ENCODE measurements around the gene CIPC.
A peak's percentile ranks its signal among the peaks of the same experiment; 100 is the strongest.

Gene CIPC

DNA sequence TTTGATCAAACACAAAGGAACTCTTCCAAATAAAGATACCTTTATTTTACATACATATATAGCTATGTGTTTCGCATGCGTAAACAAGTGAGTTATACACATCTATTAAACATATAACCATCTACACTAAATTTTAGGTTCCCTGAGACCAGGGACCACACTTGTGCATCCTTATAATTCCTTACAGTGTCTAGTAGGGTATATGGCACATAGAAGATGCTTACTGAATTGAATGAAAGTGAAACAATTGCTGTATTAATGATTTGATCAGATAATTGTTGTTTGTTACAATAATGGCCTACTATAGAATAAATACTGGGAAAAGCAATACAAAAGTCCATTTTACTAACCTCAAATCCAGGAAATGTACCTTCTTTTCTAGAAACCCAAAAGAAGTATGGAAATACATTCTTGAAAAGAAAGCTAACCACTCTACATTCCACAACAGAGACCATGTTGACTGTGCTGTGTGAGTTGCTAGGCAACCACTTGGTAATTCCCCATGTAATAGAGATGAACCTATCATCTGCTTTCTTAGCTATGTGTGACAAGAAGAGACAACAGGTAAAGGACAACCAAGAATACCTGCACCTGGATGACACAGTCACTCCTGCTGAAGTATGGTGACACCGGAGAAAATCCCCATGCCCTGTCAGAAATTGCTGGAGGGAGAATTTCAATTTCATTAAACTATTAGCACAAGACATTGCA lies 11.9 kb upstream of the CIPC start:
- H3K27ac ChIP-seq = no peak overlapping the region
- TF ChIP-seq ZFX (IDR thresholded peaks at IDR 0.05) (no peak), CTCF (conservative IDR thresholded peaks at IDR 0.05) (no peak)

DNA sequence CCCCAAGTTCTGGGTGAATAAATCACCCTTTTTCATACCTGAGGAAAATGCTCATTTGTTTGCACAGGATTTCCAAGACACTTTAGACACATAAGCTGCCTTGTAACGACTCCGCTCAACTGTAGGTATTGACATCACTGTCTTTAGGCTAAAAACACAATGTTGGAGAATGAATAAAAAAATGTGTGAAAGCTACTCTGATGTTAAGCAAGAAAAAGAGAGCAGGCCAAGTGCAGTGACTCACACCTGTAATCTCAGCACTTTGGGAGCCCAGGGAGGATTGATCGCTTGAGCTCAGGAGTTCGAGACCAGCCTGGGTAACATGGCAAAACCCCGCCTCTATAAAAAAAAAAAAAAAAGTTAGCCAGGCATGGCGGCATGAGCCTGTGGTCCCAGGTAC lies 11.1 kb upstream of the CIPC start:
- H3K27ac ChIP-seq = 0 out of 2 replicates have a peak overlapping the region, but pooled peaks have one; percentile 19
- TF ChIP-seq ZFX (IDR thresholded peaks at IDR 0.05) = no peak
- no peak for TF ChIP-seq CTCF (conservative IDR thresholded peaks at IDR 0.05)

- peak overlapping the region; percentile 74; the same call in 1 of the 2 replicates for H3K27ac ChIP-seq
- no peak for TF ChIP-seq ZFX (IDR thresholded peaks at IDR 0.05)
- no peak for TF ChIP-seq CTCF (conservative IDR thresholded peaks at IDR 0.05)
Observed at GRCh38 chr14:77087631-77088030, 10.4 kb upstream of the CIPC start.

- TF ChIP-seq CTCF (conservative IDR thresholded peaks at IDR 0.05) (no peak), ZFX (IDR thresholded peaks at IDR 0.05) (no peak)
- H3K27ac ChIP-seq = peak overlapping the region; percentile 74
Observed at GRCh38 chr14:77088219-77088618, 9.8 kb upstream of the CIPC start.

DNA sequence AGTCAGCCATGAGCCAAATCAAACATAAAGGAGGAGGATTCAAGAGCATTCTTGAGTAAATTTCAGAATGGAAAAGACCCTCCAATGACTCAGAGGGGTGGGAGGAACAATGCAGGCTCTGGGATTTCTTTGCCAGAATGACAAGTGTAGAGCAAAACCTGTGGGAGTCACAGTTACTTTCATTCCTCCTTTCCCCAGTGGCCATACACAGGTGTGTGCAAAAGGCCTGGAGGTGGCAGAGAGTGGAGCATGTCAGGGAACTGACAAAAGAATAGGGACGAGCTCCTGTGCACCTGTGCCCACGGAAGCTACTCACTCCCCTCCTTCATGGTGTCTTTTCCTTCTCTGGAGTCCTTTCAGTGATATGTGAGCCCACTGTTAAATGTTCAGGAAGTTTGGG lies 9.4 kb upstream of the CIPC start:
- peak overlapping the region; percentile 74 for H3K27ac ChIP-seq

DNA sequence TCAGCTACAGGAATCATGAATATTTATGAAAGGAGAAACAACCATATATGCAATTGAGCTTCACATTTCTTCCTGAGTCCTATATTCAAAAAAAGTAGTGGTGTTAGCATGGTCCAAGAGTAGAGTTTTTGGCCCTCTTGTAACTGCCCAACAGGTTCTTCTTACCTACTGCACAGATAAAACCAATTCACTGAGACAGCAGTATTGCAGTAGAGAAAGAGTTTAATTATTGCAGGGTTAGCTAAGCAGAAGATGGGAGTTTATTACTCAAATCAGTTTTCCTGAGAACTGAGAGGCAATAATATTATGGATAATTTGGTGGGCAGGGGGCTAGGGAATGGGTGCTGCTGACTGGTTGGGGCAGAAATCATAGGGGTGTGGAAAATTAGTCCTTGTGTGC lies 6.5 kb upstream of the CIPC start:
- no peak overlapping the region for H3K27ac ChIP-seq
- no peak for TF ChIP-seq CTCF (conservative IDR thresholded peaks at IDR 0.05)
- no peak for TF ChIP-seq ZFX (IDR thresholded peaks at IDR 0.05)

More for the DNA sequence above, 9.4 kb upstream of the CIPC start:
- TF ChIP-seq ZFX (IDR thresholded peaks at IDR 0.05) = no peak

- TF ChIP-seq CTCF (conservative IDR thresholded peaks at IDR 0.05) = no peak
- no peak for TF ChIP-seq ZFX (IDR thresholded peaks at IDR 0.05)
- H3K27ac ChIP-seq = no peak overlapping the region
Observed at GRCh38 chr14:77092676-77093075, 5.4 kb upstream of the CIPC start.

All from C4-2B (cell line).